HG03378 (cell line): ENCODE results near the gene SYT9.

ENCODE experiments used
- ATAC-seq: cut with Tn5 transposase; IDR thresholded peaks from one replicate; pipeline ENCODE4 v1.9.1; 2021; ENCODE audit warnings: mild to moderate bottlenecking, moderate library complexity; ENCODE audit not compliant: unreplicated experiment

Gene SYT9

DNA sequence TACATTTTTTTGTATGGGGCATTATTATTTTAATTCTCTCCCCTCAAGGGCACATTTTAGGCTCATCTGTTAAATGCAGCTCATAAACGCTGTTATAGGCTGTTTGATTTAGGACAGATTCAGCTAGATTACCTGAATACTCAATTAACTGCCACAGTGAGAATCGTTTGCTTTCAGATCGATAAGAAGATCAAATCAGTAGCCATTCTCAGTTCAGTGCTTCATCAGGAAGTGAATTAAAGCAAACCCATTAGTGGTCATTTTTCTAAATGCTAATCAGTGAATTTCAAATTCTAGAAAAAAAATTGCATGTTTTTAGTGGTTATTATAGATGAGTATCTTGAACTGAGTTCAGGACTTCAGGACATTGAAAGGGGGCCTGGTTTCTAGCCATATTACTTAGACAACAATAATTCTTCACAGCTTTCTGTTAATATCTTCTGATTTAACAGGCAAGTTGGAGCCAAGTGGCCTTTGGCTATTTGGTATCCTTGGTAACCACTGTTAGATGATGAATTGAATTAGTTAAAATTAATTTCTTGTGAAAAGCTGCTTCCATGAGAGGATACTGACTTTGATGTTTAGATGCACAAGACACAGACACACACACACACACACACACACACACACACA lies 18.6 kb downstream of the SYT9 start:
- ATAC-seq, result no peak

DNA sequence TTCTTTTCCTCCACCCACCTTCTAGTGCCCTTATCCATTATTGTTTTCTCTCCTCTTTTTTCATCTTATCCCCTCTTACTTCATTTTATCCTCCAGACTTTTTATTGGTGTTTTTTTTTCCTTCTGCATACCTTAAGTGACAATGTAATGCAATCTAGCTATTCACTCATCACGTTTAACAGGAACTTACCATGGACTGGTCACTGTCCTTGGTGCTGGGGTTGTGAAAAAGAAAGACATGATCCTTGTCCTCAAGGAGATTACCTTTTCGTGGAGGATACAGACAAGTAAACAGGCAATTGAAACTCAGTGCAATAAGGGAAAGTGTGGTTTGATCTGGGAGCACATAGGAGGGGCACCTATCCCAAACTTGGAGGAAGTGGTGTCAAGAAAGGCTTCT lies 20.7 kb downstream of the SYT9 start:
- no peak for ATAC-seq

DNA sequence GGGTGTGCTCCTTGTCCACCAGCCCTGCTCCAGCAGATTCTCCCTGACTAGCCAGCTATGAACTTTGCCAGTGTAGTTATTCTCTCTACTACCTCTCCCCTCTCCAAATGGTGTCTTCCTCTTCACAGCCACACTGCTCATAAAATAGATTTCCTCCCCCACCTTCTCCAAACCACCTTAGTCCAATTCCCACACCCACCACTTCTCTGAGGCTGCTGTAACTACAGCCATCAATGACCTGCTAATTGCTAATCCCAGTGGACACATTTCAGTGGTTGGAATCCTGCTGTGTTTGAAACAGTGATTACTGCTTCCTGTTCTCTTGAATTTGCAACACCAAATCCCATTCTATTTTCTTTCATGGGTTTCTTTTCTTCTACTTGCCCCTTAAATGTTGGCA lies 23.4 kb downstream of the SYT9 start:
- no peak for ATAC-seq

DNA sequence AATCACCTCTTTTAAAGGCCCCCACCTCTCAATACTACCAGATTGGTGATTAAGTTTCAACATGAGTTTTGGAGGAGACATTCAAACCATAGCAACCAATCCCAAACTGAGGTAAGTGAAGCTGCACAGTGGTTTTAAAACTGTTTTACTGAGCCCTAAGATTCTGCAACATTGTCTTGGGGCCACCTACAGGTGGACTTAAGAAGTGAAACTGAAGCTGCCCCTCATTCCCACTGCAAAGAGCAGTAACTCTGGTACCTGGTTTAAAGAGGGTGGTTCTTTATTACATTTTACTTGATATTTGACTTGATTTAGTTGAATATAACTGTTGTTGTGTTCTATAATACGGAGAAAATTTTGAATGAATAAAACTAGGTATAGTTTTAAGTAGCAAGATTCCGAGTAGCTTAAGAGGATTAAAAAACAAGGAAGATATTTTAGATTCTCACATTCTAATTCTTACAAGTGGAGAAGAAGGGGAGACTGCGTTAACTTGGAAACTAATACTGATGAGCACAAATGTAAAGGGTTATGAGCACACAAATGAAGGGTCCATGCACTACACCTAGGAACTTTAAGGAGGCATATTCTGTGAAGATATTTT lies 26.7 kb downstream of the SYT9 start:
- ATAC-seq, result peak; percentile 53

DNA sequence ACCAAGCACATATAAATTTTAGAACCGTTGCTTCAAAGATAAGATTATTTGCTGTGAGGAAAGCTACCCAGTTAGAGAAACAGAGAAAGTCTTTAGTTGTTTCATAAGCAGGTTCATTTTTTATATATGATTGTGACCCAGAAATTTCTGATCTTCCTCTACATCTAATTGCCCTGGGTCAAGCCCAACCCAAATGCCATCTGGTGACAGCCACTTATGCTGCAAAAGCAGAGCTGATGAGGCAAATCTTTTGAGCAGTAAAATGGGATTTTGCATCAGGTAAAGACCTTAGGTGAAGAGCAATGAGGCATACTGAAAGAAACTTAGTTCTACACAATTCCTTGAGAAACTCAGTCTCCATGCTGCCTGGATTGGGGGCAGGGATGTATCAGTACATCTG lies 28.0 kb downstream of the SYT9 start:
- ATAC-seq, result no peak

DNA sequence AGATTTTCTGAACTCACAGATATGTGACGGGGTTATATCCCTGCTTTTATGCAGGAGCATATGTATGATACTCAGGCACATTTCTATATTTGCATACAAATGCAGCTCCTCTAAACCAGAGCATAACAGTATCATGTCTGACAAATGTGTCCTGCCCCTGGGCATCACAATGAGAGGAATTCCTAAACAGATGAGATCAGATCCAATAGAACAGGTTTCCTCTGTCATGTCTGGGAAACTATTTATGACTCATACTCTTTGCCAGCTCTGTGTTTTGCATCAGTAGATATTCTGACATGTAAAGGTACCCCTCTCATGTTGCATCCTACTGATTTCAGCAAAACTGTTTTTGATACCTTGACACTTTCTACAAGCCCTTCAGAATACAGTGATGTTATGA lies 29.4 kb downstream of the SYT9 start:
- no peak for ATAC-seq

DNA sequence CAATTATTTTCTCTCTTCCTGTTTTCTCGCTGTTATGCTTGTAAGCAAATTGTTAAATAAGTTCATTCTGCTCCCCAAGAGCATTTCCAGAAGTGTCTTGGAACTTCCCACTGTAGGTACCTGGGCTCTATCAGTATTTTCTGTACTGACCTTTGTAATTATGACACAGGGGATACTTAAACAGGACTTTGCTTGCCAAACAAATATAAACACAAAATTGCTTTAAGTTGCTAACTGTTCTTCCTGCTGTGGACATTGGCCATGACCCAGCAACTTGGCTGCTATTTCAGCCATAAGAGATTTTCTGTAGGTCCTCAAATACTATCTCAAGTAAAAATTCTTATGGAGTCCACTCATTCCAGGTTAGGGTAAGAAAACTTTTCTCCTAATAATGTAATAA lies 30.1 kb downstream of the SYT9 start:
- no peak for ATAC-seq

DNA sequence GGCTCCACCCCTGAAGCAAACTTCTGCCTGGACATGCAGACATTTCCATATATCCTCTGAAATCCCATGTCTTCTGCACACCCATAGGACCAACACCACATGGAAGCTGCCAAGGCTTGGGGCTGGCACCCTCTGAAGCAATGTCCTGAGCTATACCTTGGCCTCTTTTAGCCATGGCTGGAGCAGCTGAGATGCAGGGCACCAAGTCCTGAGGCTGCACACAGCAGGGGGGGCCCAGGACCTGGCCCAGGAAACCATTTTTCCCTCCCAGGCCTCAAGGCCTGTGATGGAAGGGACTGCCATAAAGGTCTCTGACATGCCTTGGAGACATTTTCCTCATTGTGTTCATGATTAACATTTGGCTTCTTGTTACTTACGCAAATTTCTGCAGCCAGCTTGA lies 34.5 kb downstream of the SYT9 start:
- ATAC-seq, result no peak

DNA sequence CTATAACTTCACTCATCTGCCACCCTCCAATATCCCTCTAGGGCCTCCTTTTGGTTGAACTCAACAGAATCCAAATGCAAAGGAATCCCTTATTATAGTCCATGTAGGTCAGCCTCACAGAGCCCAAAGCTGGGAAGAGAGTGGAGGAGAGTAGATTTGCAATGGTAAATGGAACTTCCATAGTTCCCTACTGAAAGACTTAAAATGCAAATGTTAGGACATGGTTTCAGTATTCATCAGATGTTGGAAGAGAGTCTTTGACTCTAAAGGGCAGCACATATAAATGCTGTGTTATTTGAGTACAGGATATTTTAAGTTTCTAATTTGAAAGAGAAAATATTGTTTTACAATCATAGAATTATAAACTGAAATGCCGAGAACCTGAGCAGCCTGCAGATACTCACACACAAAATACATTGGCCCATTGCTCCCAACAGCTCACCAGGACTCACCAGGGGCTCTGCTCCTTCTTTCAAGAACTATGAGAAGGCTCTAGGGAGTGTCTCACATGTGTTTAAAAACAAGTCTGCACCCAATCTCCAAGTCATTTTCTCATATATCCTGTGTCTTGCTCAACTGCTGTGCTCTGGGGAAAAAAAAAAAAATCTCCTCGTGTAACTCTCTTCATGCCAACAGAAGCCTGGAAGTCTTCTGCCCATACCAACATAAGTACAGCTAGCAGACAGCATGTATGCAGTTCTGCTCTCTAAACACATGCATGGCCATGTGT lies 39.6 kb downstream of the SYT9 start:
- no peak for ATAC-seq

DNA sequence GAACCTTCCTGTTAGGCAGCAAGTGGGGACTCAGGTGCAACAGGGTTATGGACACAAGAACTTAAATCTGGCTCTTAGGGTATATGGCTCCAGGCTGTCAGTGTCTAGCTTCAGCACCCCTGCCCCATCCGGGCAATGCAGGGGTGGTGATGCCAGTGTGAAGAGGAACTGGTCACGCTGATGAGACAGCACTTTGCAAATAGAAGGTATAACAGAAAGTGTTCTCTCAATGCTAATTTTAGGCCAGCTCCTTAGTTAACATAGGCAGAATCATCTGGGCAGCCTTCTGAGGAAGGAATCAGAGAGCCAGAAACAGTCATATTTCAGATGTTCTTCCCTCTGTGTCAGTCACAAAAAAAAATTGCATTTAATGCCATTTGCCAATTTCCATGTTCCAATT lies 41.2 kb downstream of the SYT9 start:
- ATAC-seq, result no peak

DNA sequence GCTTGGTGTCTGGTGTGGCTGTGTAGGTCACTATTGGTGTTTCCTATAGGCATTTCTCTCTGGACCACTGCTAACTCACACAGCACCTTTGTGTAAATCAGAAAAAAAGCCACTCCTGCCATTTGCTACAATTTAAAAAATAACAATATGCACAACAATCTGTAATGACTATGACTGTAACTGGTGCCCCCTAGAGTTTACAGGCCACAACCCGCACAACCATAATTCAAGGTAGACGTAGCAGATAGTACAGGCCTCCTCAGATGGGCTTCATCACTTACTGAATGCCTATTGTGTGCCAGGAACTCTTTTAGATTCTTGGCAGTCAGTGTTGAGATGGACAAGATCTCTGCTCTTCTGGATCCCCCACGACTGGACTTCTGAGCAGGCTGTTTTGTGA lies 47.7 kb downstream of the SYT9 start:
- no peak for ATAC-seq

DNA sequence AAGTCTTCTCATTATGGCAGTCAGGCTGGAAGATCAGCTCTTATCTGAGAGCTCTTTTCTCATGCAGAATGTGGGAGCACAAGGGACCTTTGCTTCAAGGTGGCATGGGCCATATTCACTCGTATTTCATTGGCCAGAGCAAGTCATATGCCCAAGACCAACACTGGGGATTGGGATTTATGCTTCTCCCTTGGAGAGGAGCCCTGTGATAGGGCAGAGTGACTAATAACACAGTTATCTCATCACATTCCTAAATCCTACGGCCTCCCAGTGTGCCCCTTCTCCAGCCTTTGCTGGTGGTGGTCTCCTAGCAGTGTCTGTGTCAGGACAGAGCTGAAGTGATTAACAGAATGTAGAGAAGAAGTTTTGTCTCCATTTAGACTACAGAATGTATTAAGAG lies 48.6 kb downstream of the SYT9 start:
- ATAC-seq, result no peak

DNA sequence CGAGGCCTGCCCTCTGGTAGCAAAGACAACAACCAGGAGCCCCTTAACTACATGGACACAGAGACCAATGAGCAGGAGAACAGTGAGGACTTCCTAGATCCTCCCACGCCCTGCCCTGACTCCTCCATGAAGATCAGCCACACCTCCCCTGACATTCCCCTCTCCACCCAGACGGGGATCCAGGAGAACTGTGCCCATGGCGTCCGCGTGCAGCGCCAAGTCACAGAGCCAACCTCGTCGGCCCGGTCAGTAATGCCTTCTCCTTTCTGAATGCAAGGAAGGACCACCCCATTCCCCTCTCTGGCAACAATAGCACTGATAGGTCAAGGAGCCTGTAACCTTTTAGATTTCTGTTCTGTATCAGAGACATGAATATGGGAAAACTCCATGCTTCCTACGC lies 51.4 kb downstream of the SYT9 start:
- ATAC-seq, result no peak

DNA sequence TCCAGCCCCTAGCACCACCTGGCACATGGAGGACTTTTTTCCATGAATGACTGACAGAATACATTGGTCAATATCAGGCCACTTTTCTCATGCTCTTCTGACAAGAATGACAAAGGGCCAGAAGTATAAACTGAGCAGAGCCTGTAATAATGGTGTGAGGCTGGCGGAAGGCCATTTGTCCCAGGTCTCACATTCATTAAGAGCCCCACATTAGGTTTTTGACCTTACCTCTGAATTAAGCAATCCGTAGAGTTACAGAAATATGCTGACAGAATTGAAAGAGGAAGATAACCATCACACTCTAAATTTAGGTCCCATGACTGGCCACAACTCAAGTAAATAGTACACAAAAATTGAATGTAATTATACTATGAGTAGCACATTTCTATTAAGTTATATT lies 55.2 kb downstream of the SYT9 start:
- no peak for ATAC-seq

DNA sequence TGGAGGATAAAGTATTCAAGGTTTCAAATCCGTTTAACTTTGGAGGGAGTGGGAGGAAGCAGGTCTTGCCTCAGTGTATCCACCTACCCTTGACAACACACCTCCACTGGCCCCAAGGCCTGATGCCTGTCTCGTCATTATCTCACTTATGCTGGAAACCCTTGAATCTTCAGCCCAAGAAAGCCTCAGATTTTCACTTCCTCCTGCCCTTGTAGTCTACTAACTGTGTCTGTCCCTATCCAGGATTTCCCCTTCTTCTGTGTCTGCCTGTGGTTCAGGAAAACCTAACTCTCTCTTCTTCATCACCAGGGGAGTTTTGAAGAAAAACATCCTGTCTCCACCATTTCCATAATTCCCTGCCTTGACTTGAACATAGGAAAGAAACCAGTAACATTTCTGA lies 56.1 kb downstream of the SYT9 start:
- ATAC-seq, result peak; percentile 75

DNA sequence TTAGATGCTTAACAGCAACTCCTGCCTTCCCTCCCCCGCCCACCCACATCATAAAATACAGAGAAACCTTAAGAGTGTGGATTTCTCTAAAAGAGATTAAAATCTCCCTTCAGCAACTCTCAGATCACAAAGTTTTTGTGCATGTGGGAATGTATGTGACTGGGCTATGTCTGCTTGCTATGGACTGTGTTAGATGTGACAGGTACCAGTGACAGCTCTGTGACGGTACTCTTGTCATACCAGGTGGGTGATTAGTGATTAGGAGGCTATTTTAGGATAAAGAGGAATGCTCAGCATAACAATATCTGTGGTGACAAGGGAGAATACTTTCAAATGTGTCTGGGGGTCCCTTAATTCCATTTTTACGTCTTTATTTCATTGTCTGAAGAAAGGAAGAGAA lies 60.2 kb downstream of the SYT9 start:
- no peak for ATAC-seq

DNA sequence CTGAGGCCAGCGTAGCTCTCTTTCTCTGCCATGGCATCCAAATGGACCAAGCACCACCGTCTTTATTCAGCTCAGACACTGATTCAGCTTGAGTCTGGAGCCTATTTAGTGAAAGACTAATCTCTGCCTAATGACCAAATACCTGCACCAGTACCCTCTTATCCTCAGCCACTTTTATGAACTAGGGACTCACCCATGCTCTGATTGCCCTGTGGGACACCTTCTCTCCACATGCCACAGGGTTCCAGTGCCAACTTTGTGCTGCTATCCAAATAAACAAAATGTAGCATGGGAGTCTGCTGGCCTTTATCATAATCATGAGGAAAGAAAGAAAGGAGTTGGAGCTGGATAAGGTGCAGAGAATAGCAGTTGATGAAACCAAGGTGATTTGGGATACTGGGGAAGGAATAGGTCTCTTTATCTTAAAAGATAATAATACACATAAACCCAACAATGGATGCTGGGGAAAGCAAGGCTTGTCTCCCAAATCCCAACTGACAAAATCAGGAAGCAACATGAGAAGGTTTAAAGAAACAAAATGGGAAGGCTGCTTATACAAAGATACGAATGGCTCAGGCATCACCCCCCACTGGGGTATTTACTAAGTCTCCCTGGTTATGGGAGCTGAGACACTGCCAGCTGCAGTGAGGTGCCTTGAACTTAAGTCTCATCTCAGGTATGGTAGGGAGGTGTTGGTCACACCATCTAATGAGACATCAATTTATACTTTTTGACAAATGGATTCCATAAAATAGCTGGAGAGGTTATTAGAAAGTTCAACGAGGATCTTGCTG lies 63.3 kb downstream of the SYT9 start:
- ATAC-seq, result no peak

DNA sequence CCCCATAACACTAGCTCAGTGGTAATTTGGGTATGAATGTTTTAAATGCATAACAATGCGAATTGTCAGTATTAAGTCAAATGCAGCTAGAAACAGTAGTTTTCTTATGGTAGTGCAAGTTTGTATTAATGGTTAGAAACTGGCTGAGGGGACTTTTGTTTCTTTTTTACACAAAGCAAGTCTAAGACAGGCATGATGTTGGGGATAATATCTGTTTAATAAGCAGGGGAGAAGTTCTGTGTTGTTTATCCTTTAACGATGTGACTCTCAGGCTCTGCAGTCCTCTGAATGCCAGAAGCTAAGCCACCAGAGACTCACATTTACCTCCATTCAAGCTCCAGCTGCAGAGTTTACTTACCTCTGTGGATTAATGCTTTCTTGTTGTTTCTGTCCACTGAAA lies 67.8 kb downstream of the SYT9 start:
- ATAC-seq, result no peak

DNA sequence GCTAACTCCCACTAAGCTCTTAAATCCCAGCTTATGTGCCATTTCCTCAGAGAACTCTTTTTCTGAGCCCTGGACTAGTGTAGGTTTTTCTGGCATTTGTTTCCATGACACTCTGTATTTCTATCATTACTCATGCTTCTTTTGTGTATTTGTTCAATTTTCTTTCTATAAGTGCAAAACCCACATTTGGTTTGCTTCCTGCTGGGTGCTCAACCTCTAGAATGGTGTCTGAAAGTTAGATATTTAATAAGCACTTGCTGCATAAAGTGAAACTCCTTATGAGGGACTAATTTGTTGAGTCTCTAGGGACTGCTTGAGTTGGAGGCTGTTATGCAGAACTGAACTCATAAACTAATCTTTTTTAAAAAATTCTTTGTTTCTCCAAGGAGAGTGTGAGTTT lies 68.6 kb downstream of the SYT9 start:
- ATAC-seq, result no peak

DNA sequence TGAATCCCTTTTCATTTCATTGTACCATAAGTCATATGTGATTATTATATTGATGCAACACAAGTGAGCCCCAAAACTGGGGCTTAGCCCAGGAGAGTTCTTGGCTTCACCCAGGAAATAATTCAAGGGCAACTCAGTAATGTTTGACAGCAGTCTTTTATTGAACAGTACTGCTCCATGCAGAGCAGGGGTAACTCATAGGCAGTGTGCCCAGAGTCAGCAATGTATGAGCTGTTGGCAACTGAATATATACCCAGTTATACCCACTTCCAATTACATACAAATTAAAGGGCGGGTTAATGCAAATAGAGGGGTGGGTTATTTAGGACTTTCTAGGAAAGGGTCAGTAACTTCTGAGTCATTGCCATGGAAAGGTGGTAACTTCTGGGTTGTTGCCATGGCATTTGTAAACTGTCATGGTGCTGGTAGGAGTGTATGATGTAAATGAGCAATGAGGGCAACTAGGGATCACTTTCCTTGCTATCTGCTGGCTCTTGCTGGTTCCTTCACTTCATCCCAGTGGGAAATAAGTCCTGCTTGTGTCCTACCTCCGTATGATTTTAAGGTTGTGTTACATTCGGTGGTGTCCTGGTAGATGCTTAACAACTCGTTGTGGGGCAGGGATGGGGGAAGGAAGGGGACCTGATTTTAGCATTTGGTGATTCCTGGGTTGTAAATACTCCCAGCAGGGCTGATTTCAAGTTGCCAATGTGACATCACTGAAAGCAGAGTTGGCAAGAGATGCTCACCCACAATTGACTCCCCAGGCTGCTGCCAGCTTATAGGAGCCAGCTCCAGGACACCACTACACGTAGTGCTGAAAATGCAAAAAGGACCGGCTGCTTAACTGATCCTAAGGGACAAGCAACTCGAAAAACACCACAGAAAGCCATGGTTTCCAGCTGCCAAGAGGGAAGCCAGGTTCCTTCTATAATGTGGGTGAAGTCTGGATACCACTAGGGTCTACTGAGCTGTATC lies 70.1 kb downstream of the SYT9 start:
- ATAC-seq, result no peak

DNA sequence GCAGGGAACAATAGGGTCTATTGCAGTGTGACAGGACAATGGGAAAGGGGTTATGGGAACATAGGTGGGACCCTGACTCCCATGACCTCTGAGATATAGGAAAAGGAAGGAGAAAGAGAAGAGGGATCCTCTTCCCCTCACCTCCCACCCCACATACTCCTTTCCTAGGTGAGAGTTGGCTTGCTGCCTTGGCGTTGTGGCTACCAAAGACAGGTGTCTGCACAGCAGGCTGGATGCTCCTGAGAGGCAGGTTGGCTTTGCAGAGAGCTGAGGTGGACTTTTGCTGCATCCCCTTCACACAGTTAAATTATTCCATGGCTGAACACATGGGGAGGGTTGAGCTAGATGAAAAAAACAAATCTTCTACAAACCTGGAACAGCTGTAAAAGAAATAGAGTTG lies 80.7 kb downstream of the SYT9 start:
- no peak for ATAC-seq
